Measurements from ENCODE around the gene HOXA9. TPM values are rescaled to one million over a fixed set of nuclear protein-coding genes. Genes with fewer than 3 reads are reported as not detected.
A peak's percentile ranks its signal among the peaks of the same experiment; 100 is the strongest.

Gene HOXA9
- total and polyA plus RNA-seq, 8 donors = 0.25 to 68.1 TPM; not detected in 6

- Histone ChIP-seq H3K9me3 (peaks cover 0 to 34% (median 9%) of the 10 kb centered on the region in 4 donors), H3K4me1 (peaks cover 34 to 69% (median 61%) of the 10 kb centered on the region in 4 donors), H3K27me3 (peaks cover 74 to 100% (median 100%) of the 10 kb centered on the region in 3 donors), H3K4me3 (peak overlapping the region in 1 of 4 donors; percentile 24), H3K27ac (no peak overlapping the region), H3K36me3 (no peaks in the 10 kb centered on the region)
- no peak for DNase-seq
- TF ChIP-seq POLR2AphosphoS5 (IDR thresholded peaks at IDR 0.05) (no peak), EP300 (IDR thresholded peaks at IDR 0.05) (no peak), POLR2A (IDR thresholded peaks at IDR 0.05) (no peak)
- TF ChIP-seq, protein P1, sequence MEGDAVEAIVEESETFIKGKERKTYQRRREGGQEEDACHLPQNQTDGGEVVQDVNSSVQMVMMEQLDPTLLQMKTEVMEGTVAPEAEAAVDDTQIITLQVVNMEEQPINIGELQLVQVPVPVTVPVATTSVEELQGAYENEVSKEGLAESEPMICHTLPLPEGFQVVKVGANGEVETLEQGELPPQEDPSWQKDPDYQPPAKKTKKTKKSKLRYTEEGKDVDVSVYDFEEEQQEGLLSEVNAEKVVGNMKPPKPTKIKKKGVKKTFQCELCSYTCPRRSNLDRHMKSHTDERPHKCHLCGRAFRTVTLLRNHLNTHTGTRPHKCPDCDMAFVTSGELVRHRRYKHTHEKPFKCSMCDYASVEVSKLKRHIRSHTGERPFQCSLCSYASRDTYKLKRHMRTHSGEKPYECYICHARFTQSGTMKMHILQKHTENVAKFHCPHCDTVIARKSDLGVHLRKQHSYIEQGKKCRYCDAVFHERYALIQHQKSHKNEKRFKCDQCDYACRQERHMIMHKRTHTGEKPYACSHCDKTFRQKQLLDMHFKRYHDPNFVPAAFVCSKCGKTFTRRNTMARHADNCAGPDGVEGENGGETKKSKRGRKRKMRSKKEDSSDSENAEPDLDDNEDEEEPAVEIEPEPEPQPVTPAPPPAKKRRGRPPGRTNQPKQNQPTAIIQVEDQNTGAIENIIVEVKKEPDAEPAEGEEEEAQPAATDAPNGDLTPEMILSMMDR (IDR thresholded peaks at IDR 0.05) = no peak
- intact Hi-C loops (cut with DNase I; ENCODE audit: low total_unique reads) = loop anchor here (10.0 kb wide), 1 partner anchor 1295 kb away; no protein-coding TSS in a partner anchor
- 5 to 12% (median 11%) methylated on average over 29 to 46 of the region's 46 CpGs for WGBS, 5 donors
Observed at GRCh38 chr7:27169658-27170425, 4.5 kb upstream of the HOXA9 start.

GRCh38 chr7:27168265-27168947 lies 3.1 kb upstream of the HOXA9 start:
- Histone ChIP-seq H3K4me3 (no peak overlapping the region), H3K36me3 (no peaks in the 10 kb centered on the region), H3K27ac (no peak overlapping the region), H3K27me3 (peaks cover 68 to 100% (median 100%) of the 10 kb centered on the region in 3 donors), H3K9me3 (peaks cover 0 to 33% (median 9%) of the 10 kb centered on the region in 4 donors), H3K4me1 (peaks cover 25 to 62% (median 57%) of the 10 kb centered on the region in 4 donors)
- intact Hi-C loops (cut with DNase I; ENCODE audit: low total_unique reads) = no loop called here
- no peak for DNase-seq
- 16 to 33% (median 23%) methylated on average over 8 to 25 of the region's 25 CpGs for WGBS, 5 donors
- TF ChIP-seq, protein P1 (IDR thresholded peaks at IDR 0.05) = no peak
- no peak for TF ChIP-seq POLR2AphosphoS5 (IDR thresholded peaks at IDR 0.05)
- TF ChIP-seq EP300 (IDR thresholded peaks at IDR 0.05) = no peak
- no peak for TF ChIP-seq POLR2A (IDR thresholded peaks at IDR 0.05)

- peaks cover 20 to 57% (median 51%) of the 10 kb centered on the region in 4 donors for H3K4me1 ChIP-seq
- peaks cover 65 to 100% (median 98%) of the 10 kb centered on the region in 3 donors for H3K27me3 ChIP-seq
- no peak overlapping the region for H3K4me3 ChIP-seq
- no peak for DNase-seq
- whole genome bisulfite sequencing, 5 donors = 25 to 35% (median 34%) methylated on average over 4 of the region's 4 CpGs
- H3K9me3 ChIP-seq = peaks cover 0 to 30% (median 9%) of the 10 kb centered on the region in 4 donors
- H3K27ac ChIP-seq = no peak overlapping the region
- TF ChIP-seq POLR2AphosphoS5 (IDR thresholded peaks at IDR 0.05) = no peak
- TF ChIP-seq, protein P1 (IDR thresholded peaks at IDR 0.05) = no peak
- TF ChIP-seq EP300 (IDR thresholded peaks at IDR 0.05) = no peak
- no peak for TF ChIP-seq POLR2A (IDR thresholded peaks at IDR 0.05)
- no peaks in the 10 kb centered on the region for H3K36me3 ChIP-seq
- intact Hi-C loops (cut with DNase I; ENCODE audit: low total_unique reads) = no loop called here
Observed at GRCh38 chr7:27167916-27168264, 2.6 kb upstream of the HOXA9 start.

All from stomach (tissue), 9 donors.